ENCODE measurements around the gene SAFB2.

The SAFB2 gene

GRCh38 chr19:5578097-5578846 is 44.3 kb downstream of the SAFB2 start:
- DNase-seq = peak; percentile 24

- no peak for DNase-seq
Observed at GRCh38 chr19:5575590-5575989, 47.0 kb downstream of the SAFB2 start.

- DNase-seq = no peak
Observed at GRCh38 chr19:5572556-5573286, 49.9 kb downstream of the SAFB2 start.

- DNase-seq = no peak
Observed at GRCh38 chr19:5571777-5572176, 50.8 kb downstream of the SAFB2 start.

GRCh38 chr19:5567970-5568407 is 54.6 kb downstream of the SAFB2 start:
- no peak for DNase-seq

- DNase-seq = no peak
Observed at GRCh38 chr19:5567360-5567969, 55.1 kb downstream of the SAFB2 start, which contains the start of gene TINCR. Gene TINCR (minus strand): TSS chr19:5567953.

- DNase-seq = no peak
Observed at GRCh38 chr19:5564930-5565329, 57.6 kb downstream of the SAFB2 start.

- no peak for DNase-seq
Observed at GRCh38 chr19:5563935-5564612, 58.5 kb downstream of the SAFB2 start.

GRCh38 chr19:5563008-5563431 is 59.6 kb downstream of the SAFB2 start:
- no peak for DNase-seq

- DNase-seq = no peak
Observed at GRCh38 chr19:5562280-5562679, 60.3 kb downstream of the SAFB2 start.

GRCh38 chr19:5561559-5561958 is 61.0 kb downstream of the SAFB2 start:
- DNase-seq = no peak

GRCh38 chr19:5560156-5560555 is 62.4 kb downstream of the SAFB2 start:
- no peak for DNase-seq

- DNase-seq = no peak
Observed at GRCh38 chr19:5559804-5560133, 62.8 kb downstream of the SAFB2 start.

GRCh38 chr19:5558101-5558621 is 64.4 kb downstream of the SAFB2 start:
- no peak for DNase-seq

- no peak for DNase-seq
Observed at GRCh38 chr19:5557691-5558090, 64.9 kb downstream of the SAFB2 start.

- DNase-seq = no peak
Observed at GRCh38 chr19:5554828-5555227, 67.7 kb downstream of the SAFB2 start.

GRCh38 chr19:5553892-5554291 is 68.7 kb downstream of the SAFB2 start:
- DNase-seq = no peak

GRCh38 chr19:5547881-5548280 is 74.7 kb downstream of the SAFB2 start:
- DNase-seq = no peak

GRCh38 chr19:5545984-5546383 is 76.6 kb downstream of the SAFB2 start:
- DNase-seq = no peak

GRCh38 chr19:5545051-5545450 is 77.5 kb downstream of the SAFB2 start:
- DNase-seq = no peak

GRCh38 chr19:5542665-5543064 is 79.9 kb downstream of the SAFB2 start:
- DNase-seq = no peak

- no peak for DNase-seq
Observed at GRCh38 chr19:5541456-5541855, 81.1 kb downstream of the SAFB2 start.

- no peak for DNase-seq
Observed at GRCh38 chr19:5540208-5540607, 82.4 kb downstream of the SAFB2 start.

Measured in NCI-H1092 (cell line).